Caki2 (cell line): ENCODE measurements around the gene CLPSL1. TPM values are rescaled to one million over a fixed set of nuclear protein-coding genes. Genes with fewer than 3 reads are reported as not detected.

Source experiments
- DNase-seq: peaks from one replicate; pipeline ENCODE4 v3.0.0-alpha.2; 2015; ENCODE audit warnings: low read depth
- in situ Hi-C: cut with HindIII; loops from 2 replicates; pipeline ENCODE4 v1.10.0; 2016; ENCODE audit warnings: low sequenced_read_pairs, low pct_unique_long_range_greater_than_20kb, mixed read lengths
- total RNA-seq: library from RNA; depleted of rRNA; stranded (reverse); fragments of >200 nt; shearing (Covaris generic); gene quantifications from 2 replicates; pipeline ENCODE4 v1.2.3, GENCODE V29; 2014; ENCODE audit warnings: low replicate concordance; rRNA removed

CLPSL1 gene
- total RNA-seq, 1 experiment from 2014 or later: 2.4 TPM

GRCh38 chr6:35824552-35825192, 43.9 kb downstream of the CLPSL1 start:
- no peak for DNase-seq
- in situ Hi-C loops: no loop called here

GRCh38 chr6:35829306-35829705, 48.5 kb downstream of the CLPSL1 start:
- in situ Hi-C loops: no loop called here
- no peak for DNase-seq

GRCh38 chr6:35831257-35832007, 50.6 kb downstream of the CLPSL1 start:
- in situ Hi-C loops: no loop called here
- peak; percentile 39 for DNase-seq

- in situ Hi-C loops: no loop called here
- DNase-seq: peak; percentile 76
Measured at GRCh38 chr6:35833536-35833935, 52.7 kb downstream of the CLPSL1 start.

Other genes with a start within 250 kb of the CLPSL1 start
- 4.3 and 6.9 TPM in 2 replicates for gene FKBP5, start 92.1 kb upstream of the CLPSL1 start, total RNA-seq
- gene ARMC12, start 44.0 kb upstream of the CLPSL1 start, total RNA-seq: 1.9 and 4.6 TPM in 2 replicates
- not detected in 2 replicates for gene CLPSL2, start 4.4 kb upstream of the CLPSL1 start, total RNA-seq
- gene CLPS, start 16.3 kb downstream of the CLPSL1 start, total RNA-seq: not detected in 2 replicates
- gene LHFPL5, start 24.3 kb downstream of the CLPSL1 start, total RNA-seq: 1.0 TPM in 1 of 2 replicates, not detected in the other
- gene SRPK1, start 140.1 kb downstream of the CLPSL1 start, total RNA-seq: 17.1 and 37.8 TPM in 2 replicates
- gene SLC26A8, start 243.6 kb downstream of the CLPSL1 start, total RNA-seq: not detected in 2 replicates
- gene MAPK14, start 246.8 kb downstream of the CLPSL1 start, total RNA-seq: 27.0 and 40.4 TPM in 2 replicates